H1 (cell line): ENCODE results near the gene AK2. TPM values are rescaled to one million over a fixed set of nuclear protein-coding genes. Genes with fewer than 3 reads are reported as not detected.

Source experiments
- CTCF ChIA-PET: fragments of 300-600 bp; sonication (Branson Sonifier 250); formaldehyde crosslinking; loops from one replicate; lab custom pipeline; 2021; ENCODE audit not compliant: partially characterized antibody; lab: Charles Lee
- POLR2A ChIA-PET: fragments of 300-600 bp; sonication (Branson Sonifier 250); formaldehyde crosslinking; loops from one replicate; lab custom pipeline; 2021; ENCODE audit warnings: inconsistent platforms; ENCODE audit not compliant: partially characterized antibody; lab: Charles Lee
- DNase-seq, 2 experiments: peaks; one replicate each; pipeline versions ENCODE4 v3.0.0 to v3.0.0-alpha.2; 2010 to 2022; ENCODE audit warnings: low spot score in 2 of 2, low read depth in 1 of 2, mixed read lengths in 1 of 2
- FAIRE-seq: peaks from 2 replicates; lab custom pipeline; 2011; peaks lifted over from hg19 to GRCh38; lab: Jason Lieb, UNC
- H2AFZ ChIP-seq: 2 replicates; pipeline ENCODE4 v1.8.1; 2012; ENCODE audit warnings: low read length, inconsistent platforms
- H2AK5ac ChIP-seq: 2 replicates; pipeline ENCODE4 v1.6.1; 2013; ENCODE audit warnings: low read depth, low read length
- H2BK120ac ChIP-seq: replicated peaks from 2 replicates; pipeline ENCODE3; 2013; ENCODE audit warnings: low read depth, low read length, inconsistent platforms
- H2BK12ac ChIP-seq: 2 replicates; pipeline ENCODE4 v1.6.1; 2013; ENCODE audit warnings: low read depth, low read length
- H2BK15ac ChIP-seq: 2 replicates; pipeline ENCODE4 v1.6.1; 2013; ENCODE audit warnings: low read length
- H2BK20ac ChIP-seq: 2 replicates; pipeline ENCODE4 v1.6.1; 2013; ENCODE audit warnings: low read length
- H2BK5ac ChIP-seq: 2 replicates; pipeline ENCODE4 v1.6.1; 2013; ENCODE audit warnings: low read depth, low read length
- H3K14ac ChIP-seq: 2 replicates; pipeline ENCODE4 v1.6.1; 2013; ENCODE audit warnings: inconsistent platforms; ENCODE audit not compliant: insufficient read length
- H3K18ac ChIP-seq: 2 replicates; pipeline ENCODE4 v1.6.1; 2013; ENCODE audit warnings: low read length; ENCODE audit errors: extremely low read depth
- H3K23ac ChIP-seq: 2 replicates; pipeline ENCODE4 v1.6.1; 2013; ENCODE audit warnings: inconsistent platforms; ENCODE audit not compliant: insufficient read length
- H3K23me2 ChIP-seq: 2 replicates; pipeline ENCODE4 v1.6.1; 2013; ENCODE audit warnings: low read depth, low read length
- H3K27ac ChIP-seq: 2 replicates; pipeline ENCODE4 v1.6.1; 2011; ENCODE audit warnings: low read depth, low read length, inconsistent platforms
- H3K27me3 ChIP-seq, 4 experiments: replicated peaks in 1 of 4; 1 replicate in 1 of 4; 2 replicates in 3 of 4; pipeline versions ENCODE4 v1.6.1 to v1.8.1; 2011 to 2013; ENCODE audit warnings: low read length in 3 of 4, mild to moderate bottlenecking in 3 of 4, inconsistent platforms in 2 of 4, mixed read lengths in 2 of 4, moderate library complexity in 1 of 4; ENCODE audit not compliant: control insufficient read depth in 3 of 4, insufficient read depth in 3 of 4; ENCODE audit errors: extremely low read depth in 1 of 4
- H3K36me3 ChIP-seq, 4 experiments: 2 replicates each; pipeline versions ENCODE4 v1.6.1 to v1.8.1; 2011 to 2013; ENCODE audit warnings: mild to moderate bottlenecking in 4 of 4, low read length in 3 of 4, moderate library complexity in 2 of 4, control low read depth in 1 of 4, inconsistent platforms in 1 of 4; ENCODE audit not compliant: insufficient read depth in 4 of 4, control insufficient read depth in 2 of 4
- H3K4ac ChIP-seq: replicated peaks from 2 replicates; pipeline ENCODE3; 2013; ENCODE audit warnings: low read length, low read depth, mixed read lengths, inconsistent platforms; ENCODE audit not compliant: insufficient read length
- H3K4me1 ChIP-seq, 4 experiments: replicated peaks in 1 of 4; 1 replicate in 1 of 4; 2 replicates in 3 of 4; pipeline versions ENCODE4 v1.6.1 to v1.8.1; 2011 to 2013; ENCODE audit warnings: low read length in 3 of 4, inconsistent platforms in 2 of 4, mixed read lengths in 1 of 4; ENCODE audit not compliant: insufficient read depth in 4 of 4, control insufficient read depth in 3 of 4
- H3K4me2 ChIP-seq, 2 experiments: 2 replicates each; pipeline versions ENCODE4 v1.6.1 to v1.8.1; 2011 to 2013; ENCODE audit warnings: low read depth in 2 of 2, low read length in 2 of 2, control low read depth in 1 of 2, inconsistent platforms in 1 of 2, mild to moderate bottlenecking in 1 of 2; ENCODE audit not compliant: insufficient read depth in 1 of 2
- H3K4me3 ChIP-seq, 4 experiments: fragments of 200-600, 300-600 bp in 1 of 4; sonication (generic), shearing (Covaris generic), sonication (Bioruptor Twin) in 1 of 4; 2 replicates each; pipeline versions ENCODE4 v1.5.1 to v1.8.1; 2011 to 2016; ENCODE audit warnings: low read length in 4 of 4, low read depth in 3 of 4, control low read depth in 2 of 4, inconsistent platforms in 2 of 4, mild to moderate bottlenecking in 2 of 4, mixed read lengths in 1 of 4, moderate library complexity in 1 of 4; ENCODE audit not compliant: insufficient read depth in 2 of 4; ENCODE audit errors: extremely low read depth in 1 of 4
- H3K56ac ChIP-seq: replicated peaks from 2 replicates; pipeline ENCODE3; 2013; ENCODE audit warnings: low read depth, mild to moderate bottlenecking, mixed read lengths, low read length, inconsistent platforms; ENCODE audit not compliant: insufficient read length
- H3K79me1 ChIP-seq: 2 replicates; pipeline ENCODE4 v1.6.1; 2013; ENCODE audit warnings: low read depth, low read length, control low read depth
- H3K79me2 ChIP-seq, 2 experiments: 2 replicates each; pipeline versions ENCODE4 v1.6.1 to v1.8.1; 2012 to 2013; ENCODE audit warnings: low read length in 2 of 2, mild to moderate bottlenecking in 2 of 2, inconsistent platforms in 1 of 2; ENCODE audit not compliant: insufficient read depth in 2 of 2, control insufficient read depth in 1 of 2
- H3K9ac ChIP-seq, 4 experiments: replicated peaks in 1 of 4; 1 replicate in 1 of 4; 2 replicates in 3 of 4; pipeline versions ENCODE4 v1.6.1 to v1.8.1; 2011 to 2013; ENCODE audit warnings: low read depth in 3 of 4, low read length in 3 of 4, control low read depth in 2 of 4, mild to moderate bottlenecking in 2 of 4, moderate library complexity in 2 of 4, inconsistent platforms in 1 of 4; ENCODE audit errors: extremely low read depth in 1 of 4
- H3K9me3 ChIP-seq, 2 experiments: 2 replicates each; pipeline versions ENCODE4 v1.6.1 to v1.8.1; 2012 to 2013; ENCODE audit warnings: mild to moderate bottlenecking in 2 of 2, moderate library complexity in 2 of 2, control low read depth in 1 of 2, inconsistent platforms in 1 of 2, low read depth in 1 of 2, low read length in 1 of 2, mixed read lengths in 1 of 2; ENCODE audit not compliant: insufficient read depth in 2 of 2
- H4K20me1 ChIP-seq, 2 experiments: replicated peaks in 1 of 2; 2 replicates each; pipeline versions ENCODE3 to v1.8.1; 2011 to 2013; ENCODE audit warnings: inconsistent platforms in 2 of 2, low read length in 2 of 2, mild to moderate bottlenecking in 1 of 2; ENCODE audit not compliant: insufficient read depth in 2 of 2, control insufficient read depth in 1 of 2
- H4K5ac ChIP-seq: 2 replicates; pipeline ENCODE4 v1.6.1; 2013; ENCODE audit warnings: low read length, low read depth, mixed read lengths, inconsistent platforms; ENCODE audit not compliant: insufficient read length
- H4K8ac ChIP-seq: 2 replicates; pipeline ENCODE4 v1.8.0; 2013; ENCODE audit warnings: mild to moderate bottlenecking, moderate library complexity, low read length, inconsistent platforms; ENCODE audit not compliant: insufficient read depth; ENCODE audit errors: extremely low read depth
- H4K91ac ChIP-seq: replicated peaks from 2 replicates; pipeline ENCODE3; 2013; ENCODE audit warnings: low read length, mixed read lengths, inconsistent platforms; ENCODE audit not compliant: insufficient read length
- BCL11A ChIP-seq, 2 experiments: IDR thresholded peaks; one replicate each; pipeline ENCODE4 v1.6.1; 2011; ENCODE audit warnings: low read depth in 2 of 2, low read length in 2 of 2, mild to moderate bottlenecking in 2 of 2
- CBX8 ChIP-seq: fragments of 300-800, 300-1000 bp; sonication (generic); IDR thresholded peaks from 2 replicates; pipeline ENCODE4 v1.7.1; 2016; ENCODE audit warnings: low read depth, low read length, borderline replicate concordance
- EGR1 ChIP-seq: IDR thresholded peaks from 2 replicates; pipeline ENCODE4 v1.6.1; 2011; ENCODE audit warnings: low read depth, low read length, borderline replicate concordance
- NANOG ChIP-seq: IDR thresholded peaks from 2 replicates; pipeline ENCODE4 v1.6.1; 2011; ENCODE audit warnings: low read length, low read depth, mild to moderate bottlenecking, inconsistent platforms; ENCODE audit not compliant: insufficient read depth, poor library complexity, severe bottlenecking
- NRF1 ChIP-seq: IDR thresholded peaks from 2 replicates; pipeline ENCODE4 v1.6.1; 2011; ENCODE audit warnings: mild to moderate bottlenecking, low read depth, low read length, improper control_type of control experiment
- PHF8 ChIP-seq: fragments of 200-600 bp; sonication (generic); conservative IDR thresholded peaks from 2 replicates; pipeline ENCODE4 v1.7.1; 2012; ENCODE audit warnings: low read depth, mild to moderate bottlenecking, inconsistent platforms, low read length, moderate library complexity
- SAP30 ChIP-seq: fragments of 300-600 bp; sonication (generic); IDR thresholded peaks from 2 replicates; pipeline ENCODE4 v1.7.1; 2012; ENCODE audit warnings: low read length, moderate library complexity, mild to moderate bottlenecking, inconsistent platforms; ENCODE audit not compliant: insufficient read depth, insufficient replicate concordance
- YY1 ChIP-seq: IDR thresholded peaks from 2 replicates; pipeline ENCODE4 v1.6.1; 2011; ENCODE audit warnings: low read depth, mild to moderate bottlenecking, low read length
- WGBS, 2 experiments: shearing (Covaris generic) in 1 of 2; methylation state at CpG; one replicate each; pipeline versions ENCODE4 v1.1.6 to v1.1.7; 2013 to 2015; ENCODE audit warnings: low lambda C conversion rate in 2 of 2, mixed read lengths in 2 of 2, inconsistent platforms in 1 of 2, low coverage in 1 of 2, missing lambda C conversion rate in 1 of 2; ENCODE audit not compliant: insufficient replicate concordance in 2 of 2, insufficient coverage in 1 of 2, insufficient read length in 1 of 2; ENCODE audit errors: extremely low coverage in 1 of 2, missing lambda C conversion rate in 1 of 2; 5-methylcytosine and 5-hydroxymethylcytosine counted together
- polyA plus RNA-seq, 7 experiments: library from polyadenylated mRNA; depleted of rRNA in 3 of 7; stranded (reverse) in 5 of 7; unstranded in 2 of 7; fragments of >200 nt in 5 of 7; fragments of 200-250 nt in 2 of 7; gene quantifications; 1 replicate in 5 of 7; 2 replicates in 1 of 7; 4 replicates in 1 of 7; pipeline versions ENCODE4 v1.2.1 to v1.2.3, GENCODE V29; 2011 to 2013; ENCODE audit warnings: missing spikeins in 2 of 7, mixed read lengths in 2 of 7
- total RNA-seq: library from RNA; stranded (reverse); fragmentation: NEBNext Ultra II Directional; extraction: Animal tissue kit (Norgen Biotek cat#: 25700); gene quantifications from 2 replicates; pipeline ENCODE4 v1.2.1, GENCODE V29; 2021

AK2 gene
- total and polyA plus RNA-seq, 2 of the 8 experiments (the other 6 are each of a cell fraction or from before 2014, with no cell fraction given) = 92.3 to 137 TPM

DNA sequence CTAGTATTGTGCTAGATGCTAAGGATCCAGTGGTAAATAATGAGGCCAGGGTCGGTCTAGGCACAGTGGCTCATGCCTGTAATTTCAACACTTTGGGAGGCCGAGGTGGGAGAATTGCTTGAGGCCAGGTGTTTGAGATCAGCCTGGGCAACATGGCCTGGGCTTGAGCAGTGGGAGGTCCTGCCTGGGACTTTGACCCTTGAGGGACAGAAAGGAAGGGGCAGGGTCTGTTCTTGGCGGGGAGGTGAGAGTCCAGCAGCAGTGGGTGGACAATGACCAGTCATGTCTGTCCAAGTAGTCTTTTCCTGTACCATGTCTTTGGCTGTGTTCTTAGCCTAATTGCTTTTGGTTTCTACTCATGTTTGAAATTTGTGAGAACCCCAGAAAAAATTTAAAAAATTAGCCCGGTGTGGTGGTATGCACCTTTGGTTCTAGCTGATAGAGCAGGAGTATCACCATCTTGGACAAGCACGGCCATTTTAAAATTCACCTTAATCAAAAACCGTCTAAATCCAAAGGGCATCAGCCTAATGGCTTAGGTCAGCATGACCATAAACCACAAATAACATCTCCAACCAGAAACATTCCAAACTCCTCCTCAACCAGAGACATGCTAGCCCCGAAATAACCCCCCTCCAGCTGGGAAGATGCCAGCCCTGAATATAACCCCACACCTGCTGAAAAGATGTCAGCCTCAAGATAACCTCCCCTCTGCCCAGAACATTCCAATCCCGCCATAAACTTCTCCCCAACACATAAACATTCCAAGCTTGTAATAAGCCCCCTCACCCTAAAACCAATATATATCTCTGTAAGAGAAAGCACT lies 6.8 kb upstream of the AK2 start:
- H2BK120ac ChIP-seq = no peak overlapping the region
- no peaks in the 10 kb centered on the region for H3K79me2 ChIP-seq
- H4K8ac ChIP-seq = no peak overlapping the region
- no peak overlapping the region for H2BK15ac ChIP-seq
- H3K9ac ChIP-seq = no peak overlapping the region
- H2BK5ac ChIP-seq = no peak overlapping the region
- no peaks in the 10 kb centered on the region for H3K79me1 ChIP-seq
- no peak overlapping the region for H4K5ac ChIP-seq
- no peak overlapping the region for H3K23ac ChIP-seq
- no peak for FAIRE-seq
- ChIA-PET POLR2A (interaction anchor here (1.4 kb wide), 1 partner anchor 12 kb away, joined by 3 read pairs; no protein-coding TSS in a partner anchor), CTCF (interaction anchor here (0.9 to 5.1 kb wide), 6 partner anchors 12 to 110 kb away, joined by 3 to 28 read pairs (median 4); no protein-coding TSS in a partner anchor)
- H3K18ac ChIP-seq = no peak overlapping the region
- WGBS, 2 experiments = 92% methylated on average over 8 of the region's 8 CpGs; no CpG with 5 or more reads in 1 of the 2 experiments
- no peak overlapping the region for H3K27ac ChIP-seq
- no peak for DNase-seq
- H4K20me1 ChIP-seq = no peaks in the 10 kb centered on the region
- H2AFZ ChIP-seq = no peak overlapping the region
- H3K56ac ChIP-seq = no peak overlapping the region
- no peaks in the 10 kb centered on the region for H3K23me2 ChIP-seq
- H3K9me3 ChIP-seq = no peaks in the 10 kb centered on the region
- no peak overlapping the region for H3K4me2 ChIP-seq
- peaks cover 0 to 3% (median 1%) of the 10 kb centered on the region in 4 experiments; a peak in 2 of 7 replicates for H3K4me1 ChIP-seq
- no peak overlapping the region for H3K4ac ChIP-seq
- H2AK5ac ChIP-seq = no peak overlapping the region
- no peaks in the 10 kb centered on the region for H3K27me3 ChIP-seq
- H2BK12ac ChIP-seq = no peak overlapping the region
- no peak overlapping the region for H3K4me3 ChIP-seq
- no peak overlapping the region for H4K91ac ChIP-seq
- H3K36me3 ChIP-seq = no peaks in the 10 kb centered on the region
- H3K14ac ChIP-seq = no peak overlapping the region
- H2BK20ac ChIP-seq = no peak overlapping the region
- TF ChIP-seq NRF1 (no peak), BCL11A (IDR thresholded peaks at IDR 0.05; ENCODE audit: low read depth in 2 of 2, low read length in 2 of 2) (no peak), PHF8 (no peak), YY1 (no peak), SAP30 (no peak), CBX8 (no peak), EGR1 (no peak), NANOG (no peak)
